H1 (cell line): ENCODE data around the gene GMEB2. TPM values are rescaled to one million over a fixed set of nuclear protein-coding genes. Genes with fewer than 3 reads are reported as not detected.

ENCODE experiments used
- CTCF ChIA-PET: fragments of 300-600 bp; sonication (Branson Sonifier 250); formaldehyde crosslinking; loops from one replicate; lab custom pipeline; 2021; ENCODE audit not compliant: partially characterized antibody; lab: Charles Lee
- POLR2A ChIA-PET: fragments of 300-600 bp; sonication (Branson Sonifier 250); formaldehyde crosslinking; loops from one replicate; lab custom pipeline; 2021; ENCODE audit warnings: inconsistent platforms; ENCODE audit not compliant: partially characterized antibody; lab: Charles Lee
- DNase-seq, 2 experiments: peaks; one replicate each; pipeline versions ENCODE4 v3.0.0 to v3.0.0-alpha.2; 2010 to 2022; ENCODE audit warnings: low spot score in 2 of 2, low read depth in 1 of 2, mixed read lengths in 1 of 2
- FAIRE-seq: peaks from 2 replicates; lab custom pipeline; 2011; peaks lifted over from hg19 to GRCh38; lab: Jason Lieb, UNC
- H2AFZ ChIP-seq: 2 replicates; pipeline ENCODE4 v1.8.1; 2012; ENCODE audit warnings: low read length, inconsistent platforms
- H2AK5ac ChIP-seq: 2 replicates; pipeline ENCODE4 v1.6.1; 2013; ENCODE audit warnings: low read depth, low read length
- H2BK120ac ChIP-seq: replicated peaks from 2 replicates; pipeline ENCODE3; 2013; ENCODE audit warnings: low read depth, low read length, inconsistent platforms
- H2BK12ac ChIP-seq: 2 replicates; pipeline ENCODE4 v1.6.1; 2013; ENCODE audit warnings: low read depth, low read length
- H2BK15ac ChIP-seq: 2 replicates; pipeline ENCODE4 v1.6.1; 2013; ENCODE audit warnings: low read length
- H2BK20ac ChIP-seq: 2 replicates; pipeline ENCODE4 v1.6.1; 2013; ENCODE audit warnings: low read length
- H2BK5ac ChIP-seq: 2 replicates; pipeline ENCODE4 v1.6.1; 2013; ENCODE audit warnings: low read depth, low read length
- H3K14ac ChIP-seq: 2 replicates; pipeline ENCODE4 v1.6.1; 2013; ENCODE audit warnings: inconsistent platforms; ENCODE audit not compliant: insufficient read length
- H3K18ac ChIP-seq: 2 replicates; pipeline ENCODE4 v1.6.1; 2013; ENCODE audit warnings: low read length; ENCODE audit errors: extremely low read depth
- H3K23ac ChIP-seq: 2 replicates; pipeline ENCODE4 v1.6.1; 2013; ENCODE audit warnings: inconsistent platforms; ENCODE audit not compliant: insufficient read length
- H3K23me2 ChIP-seq: 2 replicates; pipeline ENCODE4 v1.6.1; 2013; ENCODE audit warnings: low read depth, low read length
- H3K27ac ChIP-seq: 2 replicates; pipeline ENCODE4 v1.6.1; 2011; ENCODE audit warnings: low read depth, low read length, inconsistent platforms
- H3K27me3 ChIP-seq, 4 experiments: replicated peaks in 1 of 4; 1 replicate in 1 of 4; 2 replicates in 3 of 4; pipeline versions ENCODE4 v1.6.1 to v1.8.1; 2011 to 2013; ENCODE audit warnings: low read length in 3 of 4, mild to moderate bottlenecking in 3 of 4, inconsistent platforms in 2 of 4, mixed read lengths in 2 of 4, moderate library complexity in 1 of 4; ENCODE audit not compliant: control insufficient read depth in 3 of 4, insufficient read depth in 3 of 4; ENCODE audit errors: extremely low read depth in 1 of 4
- H3K36me3 ChIP-seq, 4 experiments: 2 replicates each; pipeline versions ENCODE4 v1.6.1 to v1.8.1; 2011 to 2013; ENCODE audit warnings: mild to moderate bottlenecking in 4 of 4, low read length in 3 of 4, moderate library complexity in 2 of 4, control low read depth in 1 of 4, inconsistent platforms in 1 of 4; ENCODE audit not compliant: insufficient read depth in 4 of 4, control insufficient read depth in 2 of 4
- H3K4ac ChIP-seq: replicated peaks from 2 replicates; pipeline ENCODE3; 2013; ENCODE audit warnings: low read length, low read depth, mixed read lengths, inconsistent platforms; ENCODE audit not compliant: insufficient read length
- H3K4me1 ChIP-seq, 4 experiments: replicated peaks in 1 of 4; 1 replicate in 1 of 4; 2 replicates in 3 of 4; pipeline versions ENCODE4 v1.6.1 to v1.8.1; 2011 to 2013; ENCODE audit warnings: low read length in 3 of 4, inconsistent platforms in 2 of 4, mixed read lengths in 1 of 4; ENCODE audit not compliant: insufficient read depth in 4 of 4, control insufficient read depth in 3 of 4
- H3K4me2 ChIP-seq, 2 experiments: 2 replicates each; pipeline versions ENCODE4 v1.6.1 to v1.8.1; 2011 to 2013; ENCODE audit warnings: low read depth in 2 of 2, low read length in 2 of 2, control low read depth in 1 of 2, inconsistent platforms in 1 of 2, mild to moderate bottlenecking in 1 of 2; ENCODE audit not compliant: insufficient read depth in 1 of 2
- H3K4me3 ChIP-seq, 4 experiments: fragments of 200-600, 300-600 bp in 1 of 4; sonication (generic), shearing (Covaris generic), sonication (Bioruptor Twin) in 1 of 4; 2 replicates each; pipeline versions ENCODE4 v1.5.1 to v1.8.1; 2011 to 2016; ENCODE audit warnings: low read length in 4 of 4, low read depth in 3 of 4, control low read depth in 2 of 4, inconsistent platforms in 2 of 4, mild to moderate bottlenecking in 2 of 4, mixed read lengths in 1 of 4, moderate library complexity in 1 of 4; ENCODE audit not compliant: insufficient read depth in 2 of 4; ENCODE audit errors: extremely low read depth in 1 of 4
- H3K56ac ChIP-seq: replicated peaks from 2 replicates; pipeline ENCODE3; 2013; ENCODE audit warnings: low read depth, mild to moderate bottlenecking, mixed read lengths, low read length, inconsistent platforms; ENCODE audit not compliant: insufficient read length
- H3K79me1 ChIP-seq: 2 replicates; pipeline ENCODE4 v1.6.1; 2013; ENCODE audit warnings: low read depth, low read length, control low read depth
- H3K79me2 ChIP-seq, 2 experiments: 2 replicates each; pipeline versions ENCODE4 v1.6.1 to v1.8.1; 2012 to 2013; ENCODE audit warnings: low read length in 2 of 2, mild to moderate bottlenecking in 2 of 2, inconsistent platforms in 1 of 2; ENCODE audit not compliant: insufficient read depth in 2 of 2, control insufficient read depth in 1 of 2
- H3K9ac ChIP-seq, 4 experiments: replicated peaks in 1 of 4; 1 replicate in 1 of 4; 2 replicates in 3 of 4; pipeline versions ENCODE4 v1.6.1 to v1.8.1; 2011 to 2013; ENCODE audit warnings: low read depth in 3 of 4, low read length in 3 of 4, control low read depth in 2 of 4, mild to moderate bottlenecking in 2 of 4, moderate library complexity in 2 of 4, inconsistent platforms in 1 of 4; ENCODE audit errors: extremely low read depth in 1 of 4
- H3K9me3 ChIP-seq, 2 experiments: 2 replicates each; pipeline versions ENCODE4 v1.6.1 to v1.8.1; 2012 to 2013; ENCODE audit warnings: mild to moderate bottlenecking in 2 of 2, moderate library complexity in 2 of 2, control low read depth in 1 of 2, inconsistent platforms in 1 of 2, low read depth in 1 of 2, low read length in 1 of 2, mixed read lengths in 1 of 2; ENCODE audit not compliant: insufficient read depth in 2 of 2
- H4K20me1 ChIP-seq, 2 experiments: replicated peaks in 1 of 2; 2 replicates each; pipeline versions ENCODE3 to v1.8.1; 2011 to 2013; ENCODE audit warnings: inconsistent platforms in 2 of 2, low read length in 2 of 2, mild to moderate bottlenecking in 1 of 2; ENCODE audit not compliant: insufficient read depth in 2 of 2, control insufficient read depth in 1 of 2
- H4K5ac ChIP-seq: 2 replicates; pipeline ENCODE4 v1.6.1; 2013; ENCODE audit warnings: low read length, low read depth, mixed read lengths, inconsistent platforms; ENCODE audit not compliant: insufficient read length
- H4K8ac ChIP-seq: 2 replicates; pipeline ENCODE4 v1.8.0; 2013; ENCODE audit warnings: mild to moderate bottlenecking, moderate library complexity, low read length, inconsistent platforms; ENCODE audit not compliant: insufficient read depth; ENCODE audit errors: extremely low read depth
- H4K91ac ChIP-seq: replicated peaks from 2 replicates; pipeline ENCODE3; 2013; ENCODE audit warnings: low read length, mixed read lengths, inconsistent platforms; ENCODE audit not compliant: insufficient read length
- ATF3 ChIP-seq: IDR thresholded peaks from 2 replicates; pipeline ENCODE4 v1.6.1; 2011; ENCODE audit warnings: low read depth, mild to moderate bottlenecking, low read length; ENCODE audit not compliant: insufficient read depth
- HDAC6 ChIP-seq: IDR thresholded peaks from one replicate; pipeline ENCODE4 v1.7.1; 2012; ENCODE audit warnings: low read depth, mild to moderate bottlenecking, inconsistent platforms, low read length, moderate library complexity
- KDM4A ChIP-seq: IDR thresholded peaks from one replicate; pipeline ENCODE4 v1.7.1; 2012; ENCODE audit warnings: low read depth, mild to moderate bottlenecking, moderate library complexity, low read length, inconsistent platforms; ENCODE audit not compliant: severe bottlenecking
- MAFK ChIP-seq: IDR thresholded peaks from 2 replicates; pipeline ENCODE4 v1.6.1; 2012; ENCODE audit warnings: low read depth, mild to moderate bottlenecking, improper control_type of control experiment, low read length
- WGBS, 2 experiments: shearing (Covaris generic) in 1 of 2; methylation state at CpG; one replicate each; pipeline versions ENCODE4 v1.1.6 to v1.1.7; 2013 to 2015; ENCODE audit warnings: low lambda C conversion rate in 2 of 2, mixed read lengths in 2 of 2, inconsistent platforms in 1 of 2, low coverage in 1 of 2, missing lambda C conversion rate in 1 of 2; ENCODE audit not compliant: insufficient replicate concordance in 2 of 2, insufficient coverage in 1 of 2, insufficient read length in 1 of 2; ENCODE audit errors: extremely low coverage in 1 of 2, missing lambda C conversion rate in 1 of 2; 5-methylcytosine and 5-hydroxymethylcytosine counted together
- polyA plus RNA-seq, 7 experiments: library from polyadenylated mRNA; depleted of rRNA in 3 of 7; stranded (reverse) in 5 of 7; unstranded in 2 of 7; fragments of >200 nt in 5 of 7; fragments of 200-250 nt in 2 of 7; gene quantifications; 1 replicate in 5 of 7; 2 replicates in 1 of 7; 4 replicates in 1 of 7; pipeline versions ENCODE4 v1.2.1 to v1.2.3, GENCODE V29; 2011 to 2013; ENCODE audit warnings: missing spikeins in 2 of 7, mixed read lengths in 2 of 7
- total RNA-seq: library from RNA; stranded (reverse); fragmentation: NEBNext Ultra II Directional; extraction: Animal tissue kit (Norgen Biotek cat#: 25700); gene quantifications from 2 replicates; pipeline ENCODE4 v1.2.1, GENCODE V29; 2021

GMEB2 gene
- total and polyA plus RNA-seq, 2 of the 8 experiments (the other 6 are each of a cell fraction or from before 2014, with no cell fraction given) = 12.9 to 14.2 TPM

GRCh38 chr20:63667858-63668257, 41.0 kb upstream of the GMEB2 start:
- Histone ChIP-seq H2BK20ac (no peak overlapping the region), H3K36me3 (peaks cover 2 to 25% (median 15%) of the 10 kb centered on the region in 4 experiments; a peak in 7 of 8 replicates), H3K18ac (no peak overlapping the region), H2BK12ac (no peak overlapping the region), H3K14ac (no peak overlapping the region), H3K27me3 (no peaks in the 10 kb centered on the region), H4K8ac (no peak overlapping the region), H3K23me2 (no peaks in the 10 kb centered on the region), H2AFZ (no peak overlapping the region), H3K4me2 (no peak overlapping the region), H3K4me3 (no peak overlapping the region), H4K91ac (no peak overlapping the region), H3K9me3 (no peaks in the 10 kb centered on the region), H3K4ac (no peak overlapping the region), H2BK120ac (no peak overlapping the region), H2BK5ac (no peak overlapping the region), H3K9ac (no peak overlapping the region), H3K4me1 (no peaks in the 10 kb centered on the region), H2AK5ac (no peak overlapping the region), H3K56ac (no peak overlapping the region), H4K5ac (no peak overlapping the region), H2BK15ac (no peak overlapping the region), H3K79me2 (no peaks in the 10 kb centered on the region), H4K20me1 (peaks cover 2 to 6% of the 10 kb centered on the region in 2 experiments), H3K27ac (no peak overlapping the region), H3K79me1 (no peaks in the 10 kb centered on the region; the same call in 1 of the 2 replicates), H3K23ac (no peak overlapping the region)
- no peak for DNase-seq
- no peak for TF ChIP-seq KDM4A
- no peak for TF ChIP-seq ATF3
- no peak for TF ChIP-seq HDAC6
- TF ChIP-seq MAFK = no peak
- 88% methylated on average over 9 of the region's 16 CpGs; no CpG with 5 or more reads in 1 of the 2 experiments for WGBS, 2 experiments
- FAIRE-seq = no peak
- POLR2A ChIA-PET = interaction anchor here (0.6 to 1.6 kb wide), 5 partner anchors 9 to 47 kb away, joined by 3 to 4 read pairs (median 3); no protein-coding TSS in a partner anchor
- CTCF ChIA-PET = interaction anchor here (1.1 kb wide), 1 partner anchor 49 kb away, joined by 3 read pairs; no protein-coding TSS in a partner anchor
